HepG2 (cell line): ENCODE measurements around the gene RHOV. TPM values are rescaled to one million over a fixed set of nuclear protein-coding genes. Genes with fewer than 3 reads are reported as not detected.

Experiments
- ATAC-seq: fragments of 200-7000 bp; cut with Tn5 transposase; 3 replicates; pipeline ENCODE4 v1.9.1; 2020; ENCODE audit warnings: mild to moderate bottlenecking, moderate library complexity
- BruUV-seq: library from RNA; stranded (reverse); fragments of 400-500 nt; replicated peaks from 2 replicates; lab custom pipeline; 2021; lab: Mats Ljungman, UMichigan
- CTCF ChIA-PET: fragments of 300-600 bp; formaldehyde crosslinking; extraction: SDS; loops from one replicate; lab custom pipeline; 2021; ENCODE audit warnings: low total read pairs, inconsistent platforms, low intra/inter-chr PET ratio; lab: Yijun Ruan, JAX
- POLR2A ChIA-PET: fragments of 350-600 bp; sonication (Branson Sonifier 250); formaldehyde crosslinking; loops from one replicate; lab custom pipeline; 2020; ENCODE audit warnings: antibody characterized with exemption, inconsistent platforms; lab: Yijun Ruan, JAX
- DNase-seq: peaks from one replicate; pipeline ENCODE4 v3.0.0-alpha.2; 2015; ENCODE audit warnings: low spot score
- FAIRE-seq: peaks from 3 replicates; lab custom pipeline; 2011; peaks lifted over from hg19 to GRCh38; lab: Jason Lieb, UNC
- H2AFZ ChIP-seq: one replicate; pipeline ENCODE4 v1.6.1; 2011; ENCODE audit warnings: low read length, inconsistent platforms
- H3K27ac ChIP-seq: fragments of 300-600 bp; 3 replicates; pipeline ENCODE4 v1.8.0; 2011; ENCODE audit warnings: mixed run types, mild to moderate bottlenecking, mixed read lengths, low read length, inconsistent platforms; ENCODE audit not compliant: insufficient read depth; ENCODE audit errors: extremely low read length
- H3K27me3 ChIP-seq, 2 experiments: fragments of 200-600 bp in 1 of 2; 2 replicates in 1 of 2; 3 replicates in 1 of 2; pipeline versions ENCODE4 v1.6.0 to v1.8.0; 2011; ENCODE audit warnings: low read length in 2 of 2, mild to moderate bottlenecking in 2 of 2, moderate library complexity in 2 of 2, inconsistent platforms in 1 of 2; ENCODE audit not compliant: insufficient read depth in 2 of 2, control insufficient read depth in 1 of 2
- H3K36me3 ChIP-seq, 2 experiments: fragments of 200-600 bp in 1 of 2; replicated peaks in 1 of 2; 2 replicates in 1 of 2; 3 replicates in 1 of 2; pipeline versions ENCODE4 v1.5.1 to v1.8.0; 2011; ENCODE audit warnings: low read length in 2 of 2, inconsistent platforms in 1 of 2; ENCODE audit not compliant: insufficient read depth in 2 of 2, control insufficient read depth in 1 of 2
- H3K4me1 ChIP-seq: 2 replicates; pipeline ENCODE4 v1.5.1; 2012; ENCODE audit warnings: low read length, inconsistent platforms; ENCODE audit not compliant: insufficient read depth
- H3K4me2 ChIP-seq: 2 replicates; pipeline ENCODE4 v1.6.0; 2011; ENCODE audit warnings: low read depth, low read length, inconsistent platforms
- H3K4me3 ChIP-seq, 3 experiments: fragments of 200-600 bp in 1 of 3; sonication (generic), shearing (Covaris generic) in 1 of 3; replicated peaks in 1 of 3; 2 replicates each; pipeline ENCODE4 v1.5.1; 2011 to 2016; ENCODE audit warnings: low read length in 3 of 3, inconsistent platforms in 2 of 3, low read depth in 2 of 3, mild to moderate bottlenecking in 2 of 3, control low read depth in 1 of 3, mixed read lengths in 1 of 3; ENCODE audit not compliant: insufficient read depth in 1 of 3
- H3K79me2 ChIP-seq: one replicate; pipeline ENCODE4 v1.6.1; 2011; ENCODE audit warnings: low read length, inconsistent platforms; ENCODE audit not compliant: insufficient read depth
- H3K9ac ChIP-seq: 2 replicates; pipeline ENCODE4 v1.6.0; 2011; ENCODE audit warnings: mild to moderate bottlenecking, low read depth, low read length, inconsistent platforms; ENCODE audit not compliant: insufficient read depth
- H3K9me3 ChIP-seq: 2 replicates; pipeline ENCODE4 v1.5.1; 2012; ENCODE audit warnings: mild to moderate bottlenecking, low read length
- H4K20me1 ChIP-seq: 2 replicates; pipeline ENCODE4 v1.6.0; 2011; ENCODE audit warnings: inconsistent platforms, mild to moderate bottlenecking, low read length, moderate library complexity; ENCODE audit not compliant: insufficient read depth
- ADNP ChIP-seq: sonication (generic); formaldehyde crosslinking; IDR thresholded peaks from 2 replicates; pipeline ENCODE4 v1.4.0; 2020; ENCODE audit warnings: missing genetic modification reagents
- AGO2 ChIP-seq: fragments of 200-400 bp; formaldehyde crosslinking; optimal IDR thresholded peaks from 2 replicates; pipeline ENCODE3; 2017; ENCODE audit warnings: mild to moderate bottlenecking, low read depth, low read length, moderate library complexity
- CEBPB ChIP-seq: IDR thresholded peaks from 2 replicates; pipeline ENCODE4 v1.6.1; 2011; ENCODE audit warnings: low read depth, low read length, improper control_type of control experiment, borderline replicate concordance
- CEBPG ChIP-seq: IDR thresholded peaks from 2 replicates; pipeline ENCODE4 v1.6.1; 2016
- KDM3A ChIP-seq: IDR thresholded peaks from 2 replicates; pipeline ENCODE4 v1.6.1; 2018; ENCODE audit warnings: low read depth, missing compliant biosample characterization
- MTA1 ChIP-seq: sonication (generic); formaldehyde crosslinking; IDR thresholded peaks from 2 replicates; pipeline ENCODE4 v1.4.0; 2020; ENCODE audit warnings: missing genetic modification reagents, mild to moderate bottlenecking, borderline replicate concordance
- RBFOX2 ChIP-seq: fragments of 200-400 bp; formaldehyde crosslinking; IDR thresholded peaks from 2 replicates; pipeline ENCODE4 v1.6.1; 2017; ENCODE audit warnings: low read depth, mild to moderate bottlenecking, low read length
- ZC3H13 ChIP-seq: sonication (generic); formaldehyde crosslinking; IDR thresholded peaks from 2 replicates; pipeline ENCODE4 v1.8.1; 2023; ENCODE audit warnings: mild to moderate bottlenecking, missing genetic modification reagents, moderate library complexity
- WGBS: methylation state at CpG from one replicate; pipeline ENCODE4 v1.1.6; 2017; ENCODE audit warnings: low lambda C conversion rate; 5-methylcytosine and 5-hydroxymethylcytosine counted together
- in situ Hi-C: cut with HindIII; loops from 2 replicates; pipeline ENCODE4 v1.10.0; 2017; ENCODE audit warnings: low pct_unique_long_range_greater_than_20kb; ENCODE audit not compliant: extremely low pct_ligation_motif_present
- intact Hi-C: fragments of 100-400 bp; cut with micrococcal nuclease; formaldehyde crosslinking; loops from one replicate; pipeline ENCODE4 v1.10.0; 2022; ENCODE audit not compliant: unreplicated experiment
- polyA plus RNA-seq, 8 experiments: library from polyadenylated mRNA; depleted of rRNA in 3 of 8; stranded (reverse) in 7 of 8; unstranded in 1 of 8; fragments of >200 nt; fragmentation: Illumina TruSeq in 4 of 8; extraction: Trizol in 4 of 8; gene quantifications; 2 replicates each; pipeline versions ENCODE4 v1.2.1 to v1.2.3, GENCODE V29; 2011 to 2016; ENCODE audit warnings: low read depth in 4 of 8, missing spikeins in 1 of 8, mixed read lengths in 1 of 8; ENCODE audit not compliant: insufficient read depth in 1 of 8
- total RNA-seq, 5 experiments: library from RNA; depleted of rRNA; stranded (reverse); fragments of >200 nt; fragmentation: Illumina TruSeq; extraction: Trizol; gene quantifications; 2 replicates each; pipeline ENCODE4 v1.2.3, GENCODE V29; 2016; ENCODE audit warnings: low read depth in 1 of 5
- TF ChIP-seq, protein P1 (sequence below): sonication (generic); formaldehyde crosslinking; IDR thresholded peaks from 2 replicates; pipeline ENCODE4 v1.8.1; 2023; ENCODE audit warnings: mild to moderate bottlenecking, inconsistent platforms, moderate library complexity, missing genetic modification reagents, borderline replicate concordance
- TF ChIP-seq, protein P2 (sequence below): sonication (generic); formaldehyde crosslinking; IDR thresholded peaks from 2 replicates; pipeline ENCODE4 v1.4.0; 2020; ENCODE audit warnings: missing genetic modification reagents

RHOV gene
- total and polyA plus RNA-seq, 2 of the 13 experiments (the other 11 are each of a cell fraction or from before 2014, with no cell fraction given): 0.17 to 0.18 TPM

GRCh38 chr15:40904552-40905201 lies 30.6 kb upstream of the RHOV start:
- 82% methylated on average over 7 of the region's 7 CpGs for WGBS
- peaks cover 35% of the 10 kb centered on the region for H3K4me1 ChIP-seq
- ChIA-PET POLR2A (interaction anchor here (1.7 kb wide), 1 partner anchor 10 kb away, joined by 4 read pairs; the partner anchor contains the start of gene VPS18), CTCF (interaction anchor here (0.6 to 4.4 kb wide), 7 partner anchors 26 to 280 kb away, joined by 3 to 44 read pairs (median 3); no protein-coding TSS in a partner anchor)
- H3K4me3 ChIP-seq: no peak overlapping the region
- H2AFZ ChIP-seq: no peak overlapping the region
- H3K36me3 ChIP-seq: peaks cover 18 to 31% of the 10 kb centered on the region in 2 experiments
- no peak for TF ChIP-seq KDM3A (CRISPR knock-in tag)
- 0 out of 2 replicates have a peak, but pooled peaks have one; percentile 25 for TF ChIP-seq ZC3H13
- TF ChIP-seq RBFOX2: no peak
- FAIRE-seq (no peak), ATAC-seq (no peak), DNase-seq (no peak)
- no peaks in the 10 kb centered on the region for H3K79me2 ChIP-seq
- in situ Hi-C loops: loop anchor here (5.0 kb wide), 2 partner anchors 118 to 278 kb away; no protein-coding TSS in a partner anchor
- H3K27me3 ChIP-seq: no peaks in the 10 kb centered on the region
- H4K20me1 ChIP-seq: no peaks in the 10 kb centered on the region
- intact Hi-C loops: loop anchor here (1.0 to 5.0 kb wide), 3 partner anchors 38 to 428 kb away; partner anchors contain the start of genes NUSAP1 and OIP5
- H3K27ac ChIP-seq: no peak overlapping the region
- H3K4me2 ChIP-seq: no peak overlapping the region
- H3K9me3 ChIP-seq: no peaks in the 10 kb centered on the region
- no TSS peak for BruUV-seq
- H3K9ac ChIP-seq: no peak overlapping the region

GRCh38 chr15:40902605-40903561 lies 28.8 kb upstream of the RHOV start:
- DNase-seq (no peak), FAIRE-seq (no peak), ATAC-seq (no peak)
- CTCF ChIA-PET: interaction anchor here (1.5 to 4.4 kb wide), 3 partner anchors 119 to 282 kb away, joined by 3 to 44 read pairs (median 11); no protein-coding TSS in a partner anchor
- H3K9ac ChIP-seq: no peak overlapping the region
- peaks cover 22 to 42% of the 10 kb centered on the region in 2 experiments for H3K36me3 ChIP-seq
- no peaks in the 10 kb centered on the region for H4K20me1 ChIP-seq
- POLR2A ChIA-PET: interaction anchor here (1.7 kb wide), 1 partner anchor 9 kb away, joined by 4 read pairs; the partner anchor contains the start of gene VPS18
- TF ChIP-seq, protein P1, sequence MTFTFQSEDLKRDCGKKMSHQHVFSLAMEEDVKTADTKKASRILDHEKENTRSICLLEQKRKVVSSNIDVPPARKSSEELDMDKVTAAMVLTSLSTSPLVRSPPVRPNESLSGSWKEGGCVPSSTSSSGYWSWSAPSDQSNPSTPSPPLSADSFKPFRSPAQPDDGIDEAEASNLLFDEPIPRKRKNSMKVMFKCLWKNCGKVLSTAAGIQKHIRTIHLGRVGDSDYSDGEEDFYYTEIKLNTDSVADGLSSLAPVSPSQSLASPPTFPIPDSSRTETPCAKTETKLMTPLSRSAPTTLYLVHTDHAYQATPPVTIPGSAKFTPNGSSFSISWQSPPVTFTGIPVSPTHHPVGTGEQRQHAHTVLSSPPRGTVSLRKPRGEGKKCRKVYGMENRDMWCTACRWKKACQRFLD (CRISPR knock-in tag): no peak
- 0 out of 2 replicates have a peak, but pooled peaks have one; percentile 14 for TF ChIP-seq MTA1 (CRISPR knock-in tag)
- TF ChIP-seq, protein P2, sequence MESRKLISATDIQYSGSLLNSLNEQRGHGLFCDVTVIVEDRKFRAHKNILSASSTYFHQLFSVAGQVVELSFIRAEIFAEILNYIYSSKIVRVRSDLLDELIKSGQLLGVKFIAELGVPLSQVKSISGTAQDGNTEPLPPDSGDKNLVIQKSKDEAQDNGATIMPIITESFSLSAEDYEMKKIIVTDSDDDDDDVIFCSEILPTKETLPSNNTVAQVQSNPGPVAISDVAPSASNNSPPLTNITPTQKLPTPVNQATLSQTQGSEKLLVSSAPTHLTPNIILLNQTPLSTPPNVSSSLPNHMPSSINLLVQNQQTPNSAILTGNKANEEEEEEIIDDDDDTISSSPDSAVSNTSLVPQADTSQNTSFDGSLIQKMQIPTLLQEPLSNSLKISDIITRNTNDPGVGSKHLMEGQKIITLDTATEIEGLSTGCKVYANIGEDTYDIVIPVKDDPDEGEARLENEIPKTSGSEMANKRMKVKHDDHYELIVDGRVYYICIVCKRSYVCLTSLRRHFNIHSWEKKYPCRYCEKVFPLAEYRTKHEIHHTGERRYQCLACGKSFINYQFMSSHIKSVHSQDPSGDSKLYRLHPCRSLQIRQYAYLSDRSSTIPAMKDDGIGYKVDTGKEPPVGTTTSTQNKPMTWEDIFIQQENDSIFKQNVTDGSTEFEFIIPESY (CRISPR knock-in tag): peak; percentile 82; the same call in 1 of the 2 replicates
- peak; percentile 61 for TF ChIP-seq CEBPG (CRISPR knock-in tag)
- peak; percentile 44 for TF ChIP-seq AGO2
- TF ChIP-seq CEBPB: peak; percentile 93
- no peak for TF ChIP-seq ADNP (CRISPR knock-in tag)
- H3K4me1 ChIP-seq: peaks cover 17% of the 10 kb centered on the region
- no peak overlapping the region for H3K4me2 ChIP-seq
- in situ Hi-C loops: loop anchor here (5.0 kb wide), 1 partner anchor 279 kb away; no protein-coding TSS in a partner anchor
- H3K27me3 ChIP-seq: no peaks in the 10 kb centered on the region
- 99% methylated on average over 21 of the region's 33 CpGs for WGBS
- no peaks in the 10 kb centered on the region for H3K79me2 ChIP-seq
- H3K4me3 ChIP-seq: no peak overlapping the region
- BruUV-seq: no TSS peak
- H2AFZ ChIP-seq: no peak overlapping the region
- intact Hi-C loops: no loop called here
- no peak overlapping the region for H3K27ac ChIP-seq
- no peaks in the 10 kb centered on the region for H3K9me3 ChIP-seq
